B cell (primary cell): ENCODE data around the gene GULP1. TPM values are rescaled to one million over a fixed set of nuclear protein-coding genes. Genes with fewer than 3 reads are reported as not detected.

Experiments used
- ATAC-seq: fragments of 200-7000 bp; cut with Tn5 transposase; one replicate; pipeline ENCODE4 v1.10.0; 2021; ENCODE audit warnings: low read depth, mild to moderate bottlenecking, moderate number of reproducible peaks, moderate library complexity
- CTCF ChIA-PET: fragments of 350-600 bp; sonication (Branson Sonifier 250); formaldehyde crosslinking; loops from one replicate; lab custom pipeline; 2021; ENCODE audit warnings: antibody characterized with exemption, inconsistent platforms; lab: Charles Lee
- POLR2A ChIA-PET: fragments of 350-600 bp; sonication (Branson Sonifier 250); formaldehyde crosslinking; loops from one replicate; lab custom pipeline; 2021; ENCODE audit warnings: antibody characterized with exemption; lab: Charles Lee
- DNase-seq: peaks from one replicate; pipeline ENCODE4 v3.0.0; 2013
- H2AFZ ChIP-seq: 2 replicates; pipeline ENCODE4 v1.6.1; 2012; ENCODE audit warnings: mild to moderate bottlenecking, low read depth, low read length; ENCODE audit not compliant: insufficient read depth, poor library complexity, severe bottlenecking
- H3K27ac ChIP-seq, 2 donors: 1 replicate in 1 of 2; 2 replicates in 1 of 2; pipeline ENCODE4 v1.5.1; 2012 to 2013; ENCODE audit warnings: low read length in 2 of 2, mild to moderate bottlenecking in 2 of 2, moderate library complexity in 1 of 2
- H3K27me3 ChIP-seq, 4 experiments: fragments of 200-600 bp in 1 of 4; sonication (generic) in 1 of 4; replicated peaks in 1 of 4; 1 replicate in 2 of 4; 2 replicates in 2 of 4; pipeline versions ENCODE4 v1.6.1 to v1.7.0; 2013 to 2016; ENCODE audit warnings: low read length in 3 of 4, mild to moderate bottlenecking in 2 of 4, mixed read lengths in 1 of 4, moderate library complexity in 1 of 4; ENCODE audit not compliant: insufficient read depth in 4 of 4, control insufficient read depth in 3 of 4; ENCODE audit errors: control extremely low read depth in 1 of 4
- H3K36me3 ChIP-seq, 2 experiments: replicated peaks in 1 of 2; 1 replicate in 1 of 2; 2 replicates in 1 of 2; pipeline versions ENCODE4 v1.6.1 to v1.7.1; 2013; ENCODE audit warnings: low read length in 1 of 2; ENCODE audit not compliant: insufficient read depth in 2 of 2, control insufficient read depth in 1 of 2; ENCODE audit errors: control extremely low read depth in 1 of 2, extremely low read depth in 1 of 2
- H3K4me1 ChIP-seq, 2 donors: fragments of 200-600 bp in 1 of 2; sonication (generic) in 1 of 2; 1 replicate in 1 of 2; 2 replicates in 1 of 2; pipeline versions ENCODE4 v1.5.1 to v1.6.1; 2013 to 2017; ENCODE audit warnings: low read length in 2 of 2; ENCODE audit not compliant: control insufficient read depth in 2 of 2, insufficient read depth in 2 of 2
- H3K4me2 ChIP-seq: replicated peaks from 2 replicates; pipeline ENCODE3; 2012; ENCODE audit warnings: mild to moderate bottlenecking, low read depth, low read length; ENCODE audit not compliant: poor library complexity, severe bottlenecking
- H3K4me3 ChIP-seq, 5 experiments: fragments of 200-600 bp in 1 of 5; sonication (generic) in 1 of 5; 1 replicate in 3 of 5; 2 replicates in 2 of 5; pipeline versions ENCODE4 v1.5.1 to v1.7.0; 2011 to 2016; ENCODE audit warnings: low read length in 4 of 5, mild to moderate bottlenecking in 4 of 5, low read depth in 2 of 5, control low read depth in 1 of 5, moderate library complexity in 1 of 5; ENCODE audit not compliant: insufficient read depth in 1 of 5; ENCODE audit errors: control extremely low read depth in 1 of 5, extremely low read depth in 1 of 5
- H3K79me2 ChIP-seq: fragments of 200-600 bp; sonication (generic); one replicate; pipeline ENCODE4 v1.6.0; 2016; ENCODE audit warnings: low read length; ENCODE audit not compliant: control insufficient read depth, insufficient read depth
- H3K9ac ChIP-seq: fragments of 200-600 bp; sonication (generic); 2 replicates; pipeline ENCODE4 v1.6.1; 2017; ENCODE audit warnings: mild to moderate bottlenecking, low read length, moderate library complexity
- H3K9me3 ChIP-seq, 3 donors: one replicate each; pipeline versions ENCODE4 v1.6.1 to v1.7.1; 2013; ENCODE audit warnings: low read length in 2 of 3; ENCODE audit not compliant: control insufficient read depth in 2 of 3, insufficient read depth in 1 of 3; ENCODE audit errors: control extremely low read depth in 1 of 3
- H4K20me1 ChIP-seq: 2 replicates; pipeline ENCODE4 v1.6.0; 2012; ENCODE audit warnings: mild to moderate bottlenecking, low read length; ENCODE audit not compliant: insufficient read depth, control insufficient read depth, poor library complexity, severe bottlenecking
- H3K27ac Mint-ChIP-seq: one replicate; pipeline ENCODE4 v1.8.0; 2021; ENCODE audit warnings: mixed read lengths
- H3K27me3 Mint-ChIP-seq: one replicate; pipeline ENCODE4 v1.8.0; 2021; ENCODE audit warnings: mixed read lengths
- H3K4me1 Mint-ChIP-seq: one replicate; pipeline ENCODE4 v1.8.0; 2021; ENCODE audit warnings: mixed read lengths
- H3K4me3 Mint-ChIP-seq: one replicate; pipeline ENCODE4 v1.8.0; 2021; ENCODE audit warnings: mixed read lengths
- H3K9me3 Mint-ChIP-seq: one replicate; pipeline ENCODE4 v1.8.0; 2022; ENCODE audit warnings: mixed read lengths; ENCODE audit not compliant: insufficient read depth
- EZH2 ChIP-seq: IDR thresholded peaks from 2 replicates; pipeline ENCODE4 v1.6.1; 2012; ENCODE audit warnings: borderline replicate concordance, low read depth, mild to moderate bottlenecking, moderate library complexity, low read length; ENCODE audit not compliant: insufficient read depth, poor library complexity, severe bottlenecking
- WGBS: methylation state at CpG from one replicate; pipeline ENCODE4 v1.1.5; 2013; ENCODE audit warnings: missing lambda C conversion rate; ENCODE audit not compliant: insufficient coverage; 5-methylcytosine and 5-hydroxymethylcytosine counted together
- intact Hi-C: fragments of 100-400 bp; cut with micrococcal nuclease; formaldehyde crosslinking; loops from one replicate; pipeline ENCODE4 v1.10.0; 2022
- polyA plus RNA-seq: library from polyadenylated mRNA; depleted of rRNA; stranded (reverse); fragments of >200 nt; gene quantifications from 2 replicates; pipeline ENCODE4 v1.2.3, GENCODE V29; 2012
- total RNA-seq, 2 donors: library from RNA; stranded (reverse); fragments of 120-200 nt in 1 of 2; gene quantifications; 1 replicate in 1 of 2; 2 replicates in 1 of 2; pipeline versions ENCODE4 v1.2.3 to v1.2.4, GENCODE V29; 2013 to 2022
- TF ChIP-seq, protein P1 (sequence below): fragments of 200-600 bp; IDR thresholded peaks from one replicate; pipeline ENCODE4 v1.8.0; 2022; ENCODE audit warnings: antibody characterized with exemption, mild to moderate bottlenecking

The GULP1 gene
- total and polyA plus RNA-seq, 2 donors (not counting 1 experiment from before 2014, with no cell fraction given) = not detected

DNA sequence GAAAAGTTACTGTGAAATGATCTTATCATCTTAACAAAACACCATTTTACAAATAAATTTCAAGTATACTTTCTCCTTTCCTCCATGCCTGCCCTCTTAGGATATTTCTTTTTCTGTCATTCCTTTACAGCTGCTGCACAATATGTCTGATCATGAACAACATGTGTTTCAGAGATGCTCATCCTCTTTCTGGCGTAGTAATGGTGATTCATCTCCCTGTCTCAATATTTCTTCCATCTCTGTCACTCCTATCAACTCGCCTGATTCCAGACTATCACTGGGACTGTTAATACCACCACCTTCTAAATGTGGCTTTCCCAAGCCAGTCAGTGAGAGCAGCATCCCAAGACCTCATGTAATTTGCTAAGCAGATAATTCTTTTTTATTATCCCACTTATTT is 290.5 kb downstream of the GULP1 start:
- Histone ChIP-seq H3K4me1 (no peaks in the 10 kb centered on the region), H3K79me2 (no peaks in the 10 kb centered on the region), H3K27me3 (no peaks in the 10 kb centered on the region), H3K9me3 (peaks cover 0 to 5% (median 1%) of the 10 kb centered on the region in 3 donors), H3K4me2 (no peak overlapping the region), H3K36me3 (no peaks in the 10 kb centered on the region), H4K20me1 (no peaks in the 10 kb centered on the region), H3K9ac (no peak overlapping the region), H3K27ac (no peak overlapping the region), H3K4me3 (no peak overlapping the region), H2AFZ (no peak overlapping the region)
- Mint-ChIP-seq H3K9me3 (peaks cover 2% of the 10 kb centered on the region), H3K27ac (no peak overlapping the region), H3K4me1 (no peaks in the 10 kb centered on the region), H3K4me3 (no peak overlapping the region), H3K27me3 (no peaks in the 10 kb centered on the region)
- ChIA-PET POLR2A (no interaction called here), CTCF (no interaction called here)
- ATAC-seq = no peak
- 96% methylated on average over 2 of the region's 2 CpGs for WGBS
- no peak for DNase-seq
- TF ChIP-seq EZH2 = no peak
- TF ChIP-seq, protein P1, sequence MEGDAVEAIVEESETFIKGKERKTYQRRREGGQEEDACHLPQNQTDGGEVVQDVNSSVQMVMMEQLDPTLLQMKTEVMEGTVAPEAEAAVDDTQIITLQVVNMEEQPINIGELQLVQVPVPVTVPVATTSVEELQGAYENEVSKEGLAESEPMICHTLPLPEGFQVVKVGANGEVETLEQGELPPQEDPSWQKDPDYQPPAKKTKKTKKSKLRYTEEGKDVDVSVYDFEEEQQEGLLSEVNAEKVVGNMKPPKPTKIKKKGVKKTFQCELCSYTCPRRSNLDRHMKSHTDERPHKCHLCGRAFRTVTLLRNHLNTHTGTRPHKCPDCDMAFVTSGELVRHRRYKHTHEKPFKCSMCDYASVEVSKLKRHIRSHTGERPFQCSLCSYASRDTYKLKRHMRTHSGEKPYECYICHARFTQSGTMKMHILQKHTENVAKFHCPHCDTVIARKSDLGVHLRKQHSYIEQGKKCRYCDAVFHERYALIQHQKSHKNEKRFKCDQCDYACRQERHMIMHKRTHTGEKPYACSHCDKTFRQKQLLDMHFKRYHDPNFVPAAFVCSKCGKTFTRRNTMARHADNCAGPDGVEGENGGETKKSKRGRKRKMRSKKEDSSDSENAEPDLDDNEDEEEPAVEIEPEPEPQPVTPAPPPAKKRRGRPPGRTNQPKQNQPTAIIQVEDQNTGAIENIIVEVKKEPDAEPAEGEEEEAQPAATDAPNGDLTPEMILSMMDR = no peak
- intact Hi-C loops = no loop called here

GRCh38 chr2:188588235-188588634 is 296.6 kb downstream of the GULP1 start:
- Mint-ChIP-seq H3K27me3 (no peaks in the 10 kb centered on the region), H3K4me3 (no peak overlapping the region), H3K4me1 (no peaks in the 10 kb centered on the region), H3K27ac (no peak overlapping the region), H3K9me3 (peaks cover 2% of the 10 kb centered on the region)
- H3K27me3 ChIP-seq = no peaks in the 10 kb centered on the region
- no peak overlapping the region for H3K27ac ChIP-seq
- H3K4me3 ChIP-seq = no peak overlapping the region
- ChIA-PET POLR2A (no interaction called here), CTCF (no interaction called here)
- no peak overlapping the region for H2AFZ ChIP-seq
- DNase-seq (no peak), ATAC-seq (no peak)
- intact Hi-C loops = no loop called here
- H4K20me1 ChIP-seq = no peaks in the 10 kb centered on the region
- TF ChIP-seq, protein P1 = no peak
- TF ChIP-seq EZH2 = no peak
- no peaks in the 10 kb centered on the region for H3K4me1 ChIP-seq
- no peaks in the 10 kb centered on the region for H3K79me2 ChIP-seq
- H3K4me2 ChIP-seq = no peak overlapping the region
- no peaks in the 10 kb centered on the region for H3K36me3 ChIP-seq
- no peak overlapping the region for H3K9ac ChIP-seq
- peaks cover 0 to 5% (median 0%) of the 10 kb centered on the region in 3 donors for H3K9me3 ChIP-seq
